Lung (tissue), 12 donors: ENCODE results near the gene ACAP1. TPM values are rescaled to one million over a fixed set of nuclear protein-coding genes. Genes with fewer than 3 reads are reported as not detected.
A peak's percentile ranks its signal among the peaks of the same experiment; 100 is the strongest.

Experiments used
- ATAC-seq: fragments of 200-7000 bp; cut with Tn5 transposase; one replicate; pipeline ENCODE4 v1.9.1; 2020; ENCODE audit warnings: moderate number of reproducible peaks; ENCODE audit not compliant: insufficient read depth, low FRiP score
- DNase-seq, 3 donors: peaks; one replicate each; pipeline ENCODE4 v3.0.0-alpha.2; 2013 to 2017
- H3K27ac ChIP-seq, 2 donors: one replicate each; pipeline ENCODE4 v1.5.1; 2013; ENCODE audit warnings: mild to moderate bottlenecking in 2 of 2, moderate library complexity in 2 of 2, control low read depth in 1 of 2, inconsistent platforms in 1 of 2, low read depth in 1 of 2, low read length in 1 of 2
- H3K27me3 ChIP-seq, 3 donors: one replicate each; pipeline ENCODE4 v1.5.1; 2013; ENCODE audit warnings: low read length in 2 of 3; ENCODE audit not compliant: control insufficient read depth in 3 of 3, insufficient read depth in 3 of 3
- H3K36me3 ChIP-seq, 4 donors: one replicate each; pipeline ENCODE4 v1.5.1; 2013; ENCODE audit warnings: low read length in 4 of 4, mild to moderate bottlenecking in 1 of 4, moderate library complexity in 1 of 4; ENCODE audit not compliant: control insufficient read depth in 4 of 4, insufficient read depth in 4 of 4
- H3K4me1 ChIP-seq, 5 donors: one replicate each; pipeline ENCODE4 v1.5.1; 2013; ENCODE audit warnings: low read length in 5 of 5, mild to moderate bottlenecking in 2 of 5, moderate library complexity in 1 of 5; ENCODE audit not compliant: control insufficient read depth in 5 of 5, insufficient read depth in 5 of 5
- H3K4me3 ChIP-seq: one replicate; pipeline ENCODE4 v1.5.1; 2013; ENCODE audit warnings: mild to moderate bottlenecking, control low read depth, moderate library complexity
- H3K9ac ChIP-seq, 2 donors: one replicate each; pipeline ENCODE4 v1.5.1; 2013; ENCODE audit warnings: low read length in 2 of 2, control low read depth in 1 of 2; ENCODE audit not compliant: insufficient read depth in 1 of 2
- H3K9me3 ChIP-seq, 4 donors: one replicate each; pipeline ENCODE4 v1.5.1; 2013; ENCODE audit warnings: low read length in 3 of 4, mild to moderate bottlenecking in 1 of 4, moderate library complexity in 1 of 4; ENCODE audit not compliant: control insufficient read depth in 4 of 4, insufficient read depth in 3 of 4
- WGBS, 2 donors: extraction: QIAGEN DNeasy Blood & Tissue Kit; methylation state at CpG; one replicate each; pipeline ENCODE4 v1.1.7; 2013; 5-methylcytosine and 5-hydroxymethylcytosine counted together
- polyA plus RNA-seq, 2 donors: library from polyadenylated mRNA; stranded (reverse); fragments of 200-250 nt; gene quantifications; one replicate each; pipeline ENCODE4 v1.2.1, GENCODE V29; 2013
- total RNA-seq, 2 donors: library from RNA; depleted of rRNA in 1 of 2; stranded (reverse); fragments of >200 nt in 1 of 2; gene quantifications; one replicate each; pipeline ENCODE4 v1.2.1, GENCODE V29; 2014 to 2021
- TF ChIP-seq, protein P1 (sequence below): IDR thresholded peaks from 2 replicates; pipeline ENCODE4 v1.5.1; 2012; ENCODE audit warnings: mild to moderate bottlenecking; ENCODE audit errors: control extremely low read depth, extremely low read depth
- donor health status: control.
- donor health status: control.
- donor health status: Bipolar disorder and iron deficiency.
- donor health status: healthy.
- donor health status: DM: yes; HTN: yes; CAD: no.

Gene ACAP1
- total and polyA plus RNA-seq, 4 donors: 9.2 to 39.4 (median 22.1) TPM

DNA sequence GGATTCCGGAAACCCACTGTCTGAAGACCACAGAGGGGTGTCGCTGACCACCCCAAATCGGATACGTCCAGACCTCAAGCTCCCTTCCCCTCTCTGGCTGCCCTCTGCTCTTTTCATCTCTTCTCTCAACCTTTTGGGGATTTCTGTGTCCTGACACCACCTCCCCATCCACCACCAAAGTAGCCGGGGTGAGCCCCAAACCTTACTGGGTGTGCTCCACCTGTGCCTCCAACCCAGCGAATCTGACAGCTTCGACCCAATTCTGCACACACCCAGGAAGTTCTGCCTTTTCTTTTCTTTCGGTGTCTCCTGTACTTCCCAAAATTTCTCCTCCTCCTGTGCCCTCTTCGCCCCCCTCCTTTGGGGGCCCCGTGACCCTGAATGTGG lies 16.2 kb downstream of the ACAP1 start:
- H3K9ac ChIP-seq: peak overlapping the region; percentile 56 to 84
- H3K4me1 ChIP-seq: peaks cover 0 to 44% (median 10%) of the 10 kb centered on the region in 5 donors
- no peaks in the 10 kb centered on the region for H3K36me3 ChIP-seq
- 26 to 31% methylated on average over 9 to 10 of the region's 10 CpGs for WGBS, 2 donors
- no peaks in the 10 kb centered on the region for H3K9me3 ChIP-seq
- DNase-seq (no peak), ATAC-seq (no peak)
- peak overlapping the region; percentile 85 to 96 for H3K27ac ChIP-seq
- no peaks in the 10 kb centered on the region for H3K27me3 ChIP-seq
- peak overlapping the region; percentile 66 for H3K4me3 ChIP-seq
- TF ChIP-seq, protein P1, sequence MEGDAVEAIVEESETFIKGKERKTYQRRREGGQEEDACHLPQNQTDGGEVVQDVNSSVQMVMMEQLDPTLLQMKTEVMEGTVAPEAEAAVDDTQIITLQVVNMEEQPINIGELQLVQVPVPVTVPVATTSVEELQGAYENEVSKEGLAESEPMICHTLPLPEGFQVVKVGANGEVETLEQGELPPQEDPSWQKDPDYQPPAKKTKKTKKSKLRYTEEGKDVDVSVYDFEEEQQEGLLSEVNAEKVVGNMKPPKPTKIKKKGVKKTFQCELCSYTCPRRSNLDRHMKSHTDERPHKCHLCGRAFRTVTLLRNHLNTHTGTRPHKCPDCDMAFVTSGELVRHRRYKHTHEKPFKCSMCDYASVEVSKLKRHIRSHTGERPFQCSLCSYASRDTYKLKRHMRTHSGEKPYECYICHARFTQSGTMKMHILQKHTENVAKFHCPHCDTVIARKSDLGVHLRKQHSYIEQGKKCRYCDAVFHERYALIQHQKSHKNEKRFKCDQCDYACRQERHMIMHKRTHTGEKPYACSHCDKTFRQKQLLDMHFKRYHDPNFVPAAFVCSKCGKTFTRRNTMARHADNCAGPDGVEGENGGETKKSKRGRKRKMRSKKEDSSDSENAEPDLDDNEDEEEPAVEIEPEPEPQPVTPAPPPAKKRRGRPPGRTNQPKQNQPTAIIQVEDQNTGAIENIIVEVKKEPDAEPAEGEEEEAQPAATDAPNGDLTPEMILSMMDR: no peak

- H3K4me1 ChIP-seq: peaks cover 0 to 44% (median 10%) of the 10 kb centered on the region in 5 donors
- DNase-seq: no peak
- no peak for ATAC-seq
- TF ChIP-seq, protein P1: no peak
- no peak overlapping the region for H3K27ac ChIP-seq
- H3K36me3 ChIP-seq: no peaks in the 10 kb centered on the region
- H3K9ac ChIP-seq: no peak overlapping the region
- H3K4me3 ChIP-seq: no peak overlapping the region
- no peaks in the 10 kb centered on the region for H3K9me3 ChIP-seq
- WGBS, 2 donors: 90 to 95% methylated on average over 37 of the region's 37 CpGs
- H3K27me3 ChIP-seq: no peaks in the 10 kb centered on the region
Measured at GRCh38 chr17:7352910-7353635, 16.7 kb downstream of the ACAP1 start.

GRCh38 chr17:7354262-7354843 lies 18.0 kb downstream of the ACAP1 start:
- H3K9me3 ChIP-seq: no peaks in the 10 kb centered on the region
- ATAC-seq (no peak), DNase-seq (peak in 2 of 3 donors; percentile 38 to 46)
- no peak overlapping the region for H3K27ac ChIP-seq
- TF ChIP-seq, protein P1: no peak
- WGBS, 2 donors: 84 to 91% methylated on average over 9 of the region's 9 CpGs
- H3K27me3 ChIP-seq: no peaks in the 10 kb centered on the region
- H3K9ac ChIP-seq: peak overlapping the region in 1 of 2 donors; percentile 15
- H3K4me3 ChIP-seq: no peak overlapping the region
- peaks cover 0 to 37% (median 10%) of the 10 kb centered on the region in 5 donors for H3K4me1 ChIP-seq
- no peaks in the 10 kb centered on the region for H3K36me3 ChIP-seq
